ENCODE measurements around the gene ENKUR. TPM values are rescaled to one million over a fixed set of nuclear protein-coding genes. Genes with fewer than 3 reads are reported as not detected.

ENKUR gene
- total and polyA plus RNA-seq, 10 of the 15 experiments (the other 5 are each of a cell fraction or from before 2014, with no cell fraction given): 0.01 to 0.19 (median 0.11) TPM; not detected in 6

- no peaks in the 10 kb centered on the region for H4K20me1 ChIP-seq (ENCODE audit: control insufficient read depth, insufficient read depth)
- intact Hi-C loops (cut with micrococcal nuclease; ENCODE audit: unreplicated experiment): loop anchor here (5.0 kb wide), 2 partner anchors 133 to 227 kb away; partner anchors contain the start of gene ARHGAP21
- POLR2A ChIA-PET: interaction anchor here (0.9 to 7.0 kb wide), 4 partner anchors 11 to 49 kb away, joined by 3 to 103 read pairs (median 8); no protein-coding TSS in a partner anchor
These were observed 66.3 kb downstream of the ENKUR start for GRCh38 chr10:24949616-24950015.

More at GRCh38 chr10:24949616-24950015, 66.3 kb downstream of the ENKUR start:
- ATAC-seq: no peak
- ChIA-PET SMC1A (ENCODE audit: uncharacterized antibody, unreplicated experiment) (interaction anchor here (0.8 to 8.9 kb wide), 14 partner anchors 9 to 297 kb away, joined by 3 to 236 read pairs (median 7); no protein-coding TSS in a partner anchor), CTCF (interaction anchor here (0.7 to 5.6 kb wide), 7 partner anchors 9 to 332 kb away, joined by 3 to 56 read pairs (median 4); no protein-coding TSS in a partner anchor), RAD21 (ENCODE audit: unreplicated experiment) (interaction anchor here (1.2 to 16.1 kb wide), 6 partner anchors 19 to 224 kb away, joined by 3 to 274 read pairs (median 8); partner anchors contain the start of gene ARHGAP21)
- Histone ChIP-seq H2AFZ (ENCODE audit: control insufficient read depth, low read depth, low read length) (no peak overlapping the region), H3K27ac (ENCODE audit: control insufficient read depth, insufficient read depth) (no peak overlapping the region), H3K36me3 (ENCODE audit: control insufficient read depth in 2 of 2, insufficient read depth in 2 of 2, low read length in 1 of 2) (no peaks in the 10 kb centered on the region), H3K4me1 (ENCODE audit: control insufficient read depth, insufficient read depth, low read length) (peaks cover 3% of the 10 kb centered on the region; the same call in 1 of the 2 replicates), H3K27me3 (replicated peaks in 1 of 2; ENCODE audit: control insufficient read depth in 2 of 2, insufficient read depth in 2 of 2, low read length in 1 of 2) (no peaks in the 10 kb centered on the region), H3K9me3 (replicated peaks; ENCODE audit: control insufficient read depth, insufficient read depth, low read length) (no peaks in the 10 kb centered on the region; the same call in 2 of the 3 replicates), H3K79me2 (ENCODE audit: control insufficient read depth, insufficient read depth, low read length) (no peaks in the 10 kb centered on the region), H3K4me2 (ENCODE audit: control insufficient read depth, insufficient read depth) (no peak overlapping the region), H3K4me3 (no peak overlapping the region), H3K9ac (ENCODE audit: control insufficient read depth, insufficient read depth, low read length) (no peak overlapping the region)
- no peak for TF ChIP-seq MLLT1 (IDR thresholded peaks at IDR 0.05)
- TF ChIP-seq, protein P1, sequence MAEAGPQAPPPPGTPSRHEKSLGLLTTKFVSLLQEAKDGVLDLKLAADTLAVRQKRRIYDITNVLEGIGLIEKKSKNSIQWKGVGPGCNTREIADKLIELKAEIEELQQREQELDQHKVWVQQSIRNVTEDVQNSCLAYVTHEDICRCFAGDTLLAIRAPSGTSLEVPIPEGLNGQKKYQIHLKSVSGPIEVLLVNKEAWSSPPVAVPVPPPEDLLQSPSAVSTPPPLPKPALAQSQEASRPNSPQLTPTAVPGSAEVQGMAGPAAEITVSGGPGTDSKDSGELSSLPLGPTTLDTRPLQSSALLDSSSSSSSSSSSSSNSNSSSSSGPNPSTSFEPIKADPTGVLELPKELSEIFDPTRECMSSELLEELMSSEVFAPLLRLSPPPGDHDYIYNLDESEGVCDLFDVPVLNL (IDR thresholded peaks at IDR 0.05; ENCODE audit: low read depth, low read length): no peak
- TF ChIP-seq SMC3 (IDR thresholded peaks at IDR 0.05; ENCODE audit: borderline replicate concordance, low read length): no peak
- TF ChIP-seq, protein P2, sequence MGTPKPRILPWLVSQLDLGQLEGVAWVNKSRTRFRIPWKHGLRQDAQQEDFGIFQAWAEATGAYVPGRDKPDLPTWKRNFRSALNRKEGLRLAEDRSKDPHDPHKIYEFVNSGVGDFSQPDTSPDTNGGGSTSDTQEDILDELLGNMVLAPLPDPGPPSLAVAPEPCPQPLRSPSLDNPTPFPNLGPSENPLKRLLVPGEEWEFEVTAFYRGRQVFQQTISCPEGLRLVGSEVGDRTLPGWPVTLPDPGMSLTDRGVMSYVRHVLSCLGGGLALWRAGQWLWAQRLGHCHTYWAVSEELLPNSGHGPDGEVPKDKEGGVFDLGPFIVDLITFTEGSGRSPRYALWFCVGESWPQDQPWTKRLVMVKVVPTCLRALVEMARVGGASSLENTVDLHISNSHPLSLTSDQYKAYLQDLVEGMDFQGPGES (IDR thresholded peaks at IDR 0.05): no peak
- TF ChIP-seq NFYB (IDR thresholded peaks at IDR 0.05; ENCODE audit: insufficient read depth, low read depth, low read length): no peak
- no peak for TF ChIP-seq CBFB (IDR thresholded peaks at IDR 0.05; ENCODE audit: low read depth)
- TF ChIP-seq POU2F2 (IDR thresholded peaks at IDR 0.05; ENCODE audit: borderline replicate concordance, low read depth, low read length): no peak
- DNase-seq (ENCODE audit: low read depth, low spot score): no peak
- no TSS peak for BruUV-seq (replicated peaks)
- 46% methylated on average over 3 of the region's 3 CpGs for WGBS (ENCODE audit: insufficient coverage, insufficient replicate concordance, low lambda C conversion rate, missing lambda C conversion rate)
- no peak for FAIRE-seq
- in situ Hi-C loops (cut with MboI): no loop called here
